Left renal cortex interstitium (tissue), 4 donors: ENCODE data around the gene PLEKHA7. TPM values are rescaled to one million over a fixed set of nuclear protein-coding genes. Genes with fewer than 3 reads are reported as not detected.
"Not testable (repeated sequence)": the region's sequence is repeated elsewhere in the genome, so short reads cannot be mapped to it uniquely, and the experiment has no call there.

Source experiments
- DNase-seq, 4 donors: peaks; one replicate each; pipeline ENCODE4 v3.0.0-alpha.2; 2013; ENCODE audit warnings: low read depth in 4 of 4, low spot score in 2 of 4, missing footprints in 1 of 4
- polyA plus RNA-seq, 4 donors: library from polyadenylated mRNA; unstranded; fragments of 120-200 nt; gene quantifications; one replicate each; pipeline ENCODE4 v1.2.1, GENCODE V29; 2013; ENCODE audit not compliant: insufficient read length in 4 of 4

Gene PLEKHA7
- polyA plus RNA-seq, 4 donors, result 34.0 to 59.3 (median 50.9) TPM

- DNase-seq, result no peak
These were observed 3.3 kb downstream of the PLEKHA7 start for GRCh38 chr11:17010851-17011420.

GRCh38 chr11:17008099-17008498 is 6.1 kb downstream of the PLEKHA7 start:
- no peak for DNase-seq

GRCh38 chr11:17005646-17006045 is 8.6 kb downstream of the PLEKHA7 start:
- no peak for DNase-seq

GRCh38 chr11:17004486-17005148 is 9.6 kb downstream of the PLEKHA7 start:
- no peak for DNase-seq

- no peak for DNase-seq
These were observed 10.8 kb downstream of the PLEKHA7 start for GRCh38 chr11:17003426-17003825.

GRCh38 chr11:17002543-17002942 is 11.7 kb downstream of the PLEKHA7 start:
- no peak for DNase-seq

GRCh38 chr11:17001806-17002205 is 12.4 kb downstream of the PLEKHA7 start:
- DNase-seq, result no peak

GRCh38 chr11:17000987-17001386 is 13.2 kb downstream of the PLEKHA7 start:
- DNase-seq, result no peak

- DNase-seq, result not testable (repeated sequence)
These were observed 14.0 kb downstream of the PLEKHA7 start for GRCh38 chr11:17000253-17000652.

- no peak for DNase-seq
These were observed 15.1 kb downstream of the PLEKHA7 start for GRCh38 chr11:16999116-16999515.

- no peak for DNase-seq
These were observed 16.6 kb downstream of the PLEKHA7 start for GRCh38 chr11:16997624-16998023.

GRCh38 chr11:16993495-16993894 is 20.7 kb downstream of the PLEKHA7 start:
- no peak for DNase-seq

- no peak for DNase-seq
These were observed 21.4 kb downstream of the PLEKHA7 start for GRCh38 chr11:16992846-16993245.

GRCh38 chr11:16989554-16989953 is 24.7 kb downstream of the PLEKHA7 start:
- DNase-seq, result no peak

- no peak for DNase-seq
These were observed 27.0 kb downstream of the PLEKHA7 start for GRCh38 chr11:16987205-16987568.

- no peak for DNase-seq
These were observed 27.6 kb downstream of the PLEKHA7 start for GRCh38 chr11:16986434-16987204.

GRCh38 chr11:16985297-16985696 is 28.9 kb downstream of the PLEKHA7 start:
- DNase-seq, result no peak

- no peak for DNase-seq
These were observed 30.0 kb downstream of the PLEKHA7 start for GRCh38 chr11:16984229-16984628.

- DNase-seq, result no peak
These were observed 31.4 kb downstream of the PLEKHA7 start for GRCh38 chr11:16982809-16983208.

- DNase-seq, result no peak
These were observed 31.9 kb downstream of the PLEKHA7 start for GRCh38 chr11:16982256-16982671.

GRCh38 chr11:16981651-16982194 is 32.5 kb downstream of the PLEKHA7 start:
- no peak for DNase-seq
